K562 (cell line): ENCODE results near the gene SPTLC2. TPM values are rescaled to one million over a fixed set of nuclear protein-coding genes. Genes with fewer than 3 reads are reported as not detected.

Experiments
- ETV6 ChIP-seq, 3 experiments: fragments of 150-350 bp in 1 of 3; sonication (generic) in 1 of 3; formaldehyde crosslinking in 1 of 3; IDR thresholded peaks; 2 replicates each; pipeline versions ENCODE4 v1.6.1 to v1.8.0; 2014 to 2022; ENCODE audit warnings: borderline replicate concordance in 2 of 3, low read depth in 2 of 3, antibody characterized with exemption in 1 of 3, low read length in 1 of 3, mild to moderate bottlenecking in 1 of 3, missing genetic modification reagents in 1 of 3
- L3MBTL2 ChIP-seq: fragments of 450-650 bp; IDR thresholded peaks from 2 replicates; pipeline ENCODE4 v1.6.1; 2016; ENCODE audit warnings: mild to moderate bottlenecking, moderate library complexity
- NR2C1 ChIP-seq, 2 experiments: fragments of 450-650 bp; IDR thresholded peaks; 2 replicates each; pipeline ENCODE4 v1.6.1; 2017; ENCODE audit warnings: mild to moderate bottlenecking in 2 of 2, antibody characterized with exemption in 1 of 2, inconsistent platforms in 1 of 2, missing compliant biosample characterization in 1 of 2, missing genetic modification characterization in 1 of 2
- POLR2B ChIP-seq: fragments of 450-650 bp; IDR thresholded peaks from 2 replicates; pipeline ENCODE4 v1.6.1; 2018; ENCODE audit warnings: low read depth; ENCODE audit not compliant: partially characterized antibody
- POLR2G ChIP-seq: fragments of 200-400 bp; formaldehyde crosslinking; IDR thresholded peaks from 2 replicates; pipeline ENCODE4 v1.6.1; 2017; ENCODE audit warnings: low read depth, mild to moderate bottlenecking, antibody characterized with exemption, low read length, moderate library complexity
- TRIM24 ChIP-seq, 2 experiments: fragments of 450-650 bp; IDR thresholded peaks; 2 replicates each; pipeline ENCODE4 v1.6.1; 2016
- ZBTB1 ChIP-seq: sonication (generic); formaldehyde crosslinking; IDR thresholded peaks from 2 replicates; pipeline ENCODE4 v1.8.1; 2023; ENCODE audit warnings: missing genetic modification reagents, low read depth, mild to moderate bottlenecking, borderline replicate concordance
- polyA plus RNA-seq, 8 experiments: library from polyadenylated mRNA; depleted of rRNA in 4 of 8; stranded (reverse) in 5 of 8; unstranded in 3 of 8; fragments of >200 nt; fragmentation: Nextera tagmentation in 2 of 8; fragmentation: Illumina TruSeq in 1 of 8; extraction: Ambion mirVana in 2 of 8; extraction: Trizol in 1 of 8; gene quantifications; 2 replicates each; pipeline versions ENCODE4 v1.2.1 to v1.2.3, GENCODE V29; 2011 to 2014; ENCODE audit warnings: inconsistent platforms in 1 of 8, missing spikeins in 1 of 8
- total RNA-seq, 7 experiments: library from RNA; depleted of rRNA in 6 of 7; stranded (reverse); fragments of >200 nt in 6 of 7; fragmentation: Illumina TruSeq in 2 of 7; extraction: Trizol in 2 of 7; gene quantifications; 2 replicates each; pipeline versions ENCODE4 v1.2.1 to v1.2.3, GENCODE V29; 2011 to 2021; ENCODE audit warnings: low replicate concordance in 1 of 7
- TF ChIP-seq, protein P1 (sequence below), 2 experiments: fragments of 450-650 bp in 1 of 2; IDR thresholded peaks; 2 replicates each; pipeline ENCODE4 v1.6.1; 2011 to 2017; ENCODE audit warnings: low read depth in 2 of 2, antibody characterized with exemption in 1 of 2, borderline replicate concordance in 1 of 2, low read length in 1 of 2, mild to moderate bottlenecking in 1 of 2, mixed read lengths in 1 of 2; ENCODE audit not compliant: control insufficient read depth in 1 of 2
- TF ChIP-seq, protein P2 (sequence below), 3 experiments: fragments of 200-800 bp in 1 of 3; fragments of 250-450 bp in 1 of 3; fragments of 450-650 bp in 1 of 3; sonication (Bioruptor Pico) in 1 of 3; sonication (Bioruptor generic) in 1 of 3; formaldehyde crosslinking in 1 of 3; IDR thresholded peaks; 2 replicates each; pipeline versions ENCODE4 v1.6.1 to v1.8.0; 2016 to 2022; ENCODE audit warnings: mild to moderate bottlenecking in 2 of 3, missing genetic modification characterization in 2 of 3, missing compliant biosample characterization in 1 of 3, moderate library complexity in 1 of 3
- TF ChIP-seq, protein P3 (sequence below), 2 experiments: fragments of 200-800 bp in 1 of 2; sonication (Bioruptor generic) in 1 of 2; sonication (generic) in 1 of 2; formaldehyde crosslinking in 1 of 2; IDR thresholded peaks in 1 of 2; conservative IDR thresholded peaks in 1 of 2; 2 replicates each; pipeline versions ENCODE4 v1.5.0 to v1.6.1; 2016 to 2020; ENCODE audit warnings: missing compliant biosample characterization in 1 of 2, missing genetic modification characterization in 1 of 2, missing genetic modification reagents in 1 of 2
- TF ChIP-seq, protein P4 (sequence below), 2 experiments: IDR thresholded peaks; 2 replicates each; pipeline ENCODE4 v1.6.1; 2012; ENCODE audit warnings: improper control_type of control experiment in 2 of 2, low read depth in 2 of 2, low read length in 2 of 2, borderline replicate concordance in 1 of 2

The SPTLC2 gene
- total and polyA plus RNA-seq, 9 of the 15 experiments (the other 6 are each of a cell fraction or from before 2014, with no cell fraction given) = 4.5 to 30.4 (median 14.0) TPM

DNA sequence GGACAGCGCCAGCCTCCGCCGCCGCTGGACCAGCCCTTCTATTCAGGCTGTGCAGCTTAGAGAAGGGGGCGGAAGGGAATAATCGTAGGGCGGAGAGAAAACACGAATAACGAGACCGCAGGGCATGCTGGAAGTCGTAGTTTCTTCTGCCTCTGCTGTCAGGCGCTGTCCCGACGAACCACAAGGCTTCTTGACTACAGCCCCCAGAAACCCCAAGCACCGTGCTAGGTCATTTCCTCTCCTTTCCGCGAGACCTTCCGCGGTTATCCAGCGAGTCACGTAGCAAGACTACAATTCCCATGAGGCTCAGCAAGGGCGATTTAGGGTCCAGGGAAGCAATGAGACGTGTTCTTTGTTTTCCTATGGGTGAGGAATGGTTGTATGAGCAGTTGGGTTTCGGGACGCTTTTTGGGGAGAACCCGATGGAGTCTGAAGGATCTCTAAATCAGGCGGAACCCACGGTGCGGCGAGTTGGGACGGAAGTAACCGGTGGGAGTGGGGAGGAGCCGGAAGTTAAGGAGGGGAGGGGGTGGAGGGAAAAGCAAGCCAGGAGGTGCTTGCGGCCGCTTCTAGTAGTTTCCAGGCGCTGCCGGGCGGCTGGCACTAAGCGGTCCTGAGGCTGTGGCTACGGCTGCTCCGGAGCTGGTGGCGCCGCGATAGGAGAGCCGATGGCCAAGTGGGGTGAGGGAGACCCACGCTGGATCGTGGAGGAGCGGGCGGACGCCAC, 158.8 kb downstream of the SPTLC2 start, which contains the start of the genes AHSA1 and VIPAS39 (continued):
- TF ChIP-seq, protein P1, sequence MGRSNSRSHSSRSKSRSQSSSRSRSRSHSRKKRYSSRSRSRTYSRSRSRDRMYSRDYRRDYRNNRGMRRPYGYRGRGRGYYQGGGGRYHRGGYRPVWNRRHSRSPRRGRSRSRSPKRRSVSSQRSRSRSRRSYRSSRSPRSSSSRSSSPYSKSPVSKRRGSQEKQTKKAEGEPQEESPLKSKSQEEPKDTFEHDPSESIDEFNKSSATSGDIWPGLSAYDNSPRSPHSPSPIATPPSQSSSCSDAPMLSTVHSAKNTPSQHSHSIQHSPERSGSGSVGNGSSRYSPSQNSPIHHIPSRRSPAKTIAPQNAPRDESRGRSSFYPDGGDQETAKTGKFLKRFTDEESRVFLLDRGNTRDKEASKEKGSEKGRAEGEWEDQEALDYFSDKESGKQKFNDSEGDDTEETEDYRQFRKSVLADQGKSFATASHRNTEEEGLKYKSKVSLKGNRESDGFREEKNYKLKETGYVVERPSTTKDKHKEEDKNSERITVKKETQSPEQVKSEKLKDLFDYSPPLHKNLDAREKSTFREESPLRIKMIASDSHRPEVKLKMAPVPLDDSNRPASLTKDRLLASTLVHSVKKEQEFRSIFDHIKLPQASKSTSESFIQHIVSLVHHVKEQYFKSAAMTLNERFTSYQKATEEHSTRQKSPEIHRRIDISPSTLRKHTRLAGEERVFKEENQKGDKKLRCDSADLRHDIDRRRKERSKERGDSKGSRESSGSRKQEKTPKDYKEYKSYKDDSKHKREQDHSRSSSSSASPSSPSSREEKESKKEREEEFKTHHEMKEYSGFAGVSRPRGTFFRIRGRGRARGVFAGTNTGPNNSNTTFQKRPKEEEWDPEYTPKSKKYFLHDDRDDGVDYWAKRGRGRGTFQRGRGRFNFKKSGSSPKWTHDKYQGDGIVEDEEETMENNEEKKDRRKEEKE (IDR thresholded peaks at IDR 0.05; ENCODE audit: borderline replicate concordance in 1 of 2, control insufficient read depth in 1 of 2, low read depth in 2 of 2, low read length in 1 of 2) = 0 out of 4 replicates have a peak, but pooled peaks of 1 of the 2 experiments have one; percentile 43
- TF ChIP-seq ZBTB1 (no peak), TRIM24 (IDR thresholded peaks at IDR 0.05) (peak in 1 of 2 experiments; percentile 95; a peak in 2 of 4 replicates), POLR2B (peak; percentile 62), NR2C1 (IDR thresholded peaks at IDR 0.05) (peak; percentile 93), NR2C1 (tag; IDR thresholded peaks at IDR 0.05) (peak; percentile 96), POLR2G (peak; percentile 90), L3MBTL2 (no peak), ETV6 (IDR thresholded peaks at IDR 0.05; ENCODE audit: borderline replicate concordance in 1 of 2, low read depth in 2 of 2, low read length in 1 of 2) (no peak), ETV6 (CRISPR knock-in tag; IDR thresholded peaks at IDR 0.05; ENCODE audit: borderline replicate concordance) (no peak)
- TF ChIP-seq, protein P2, sequence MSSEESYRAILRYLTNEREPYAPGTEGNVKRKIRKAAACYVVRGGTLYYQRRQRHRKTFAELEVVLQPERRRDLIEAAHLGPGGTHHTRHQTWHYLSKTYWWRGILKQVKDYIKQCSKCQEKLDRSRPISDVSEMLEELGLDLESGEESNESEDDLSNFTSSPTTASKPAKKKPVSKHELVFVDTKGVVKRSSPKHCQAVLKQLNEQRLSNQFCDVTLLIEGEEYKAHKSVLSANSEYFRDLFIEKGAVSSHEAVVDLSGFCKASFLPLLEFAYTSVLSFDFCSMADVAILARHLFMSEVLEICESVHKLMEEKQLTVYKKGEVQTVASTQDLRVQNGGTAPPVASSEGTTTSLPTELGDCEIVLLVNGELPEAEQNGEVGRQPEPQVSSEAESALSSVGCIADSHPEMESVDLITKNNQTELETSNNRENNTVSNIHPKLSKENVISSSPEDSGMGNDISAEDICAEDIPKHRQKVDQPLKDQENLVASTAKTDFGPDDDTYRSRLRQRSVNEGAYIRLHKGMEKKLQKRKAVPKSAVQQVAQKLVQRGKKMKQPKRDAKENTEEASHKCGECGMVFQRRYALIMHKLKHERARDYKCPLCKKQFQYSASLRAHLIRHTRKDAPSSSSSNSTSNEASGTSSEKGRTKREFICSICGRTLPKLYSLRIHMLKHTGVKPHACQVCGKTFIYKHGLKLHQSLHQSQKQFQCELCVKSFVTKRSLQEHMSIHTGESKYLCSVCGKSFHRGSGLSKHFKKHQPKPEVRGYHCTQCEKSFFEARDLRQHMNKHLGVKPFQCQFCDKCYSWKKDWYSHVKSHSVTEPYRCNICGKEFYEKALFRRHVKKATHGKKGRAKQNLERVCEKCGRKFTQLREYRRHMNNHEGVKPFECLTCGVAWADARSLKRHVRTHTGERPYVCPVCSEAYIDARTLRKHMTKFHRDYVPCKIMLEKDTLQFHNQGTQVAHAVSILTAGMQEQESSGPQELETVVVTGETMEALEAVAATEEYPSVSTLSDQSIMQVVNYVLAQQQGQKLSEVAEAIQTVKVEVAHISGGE (CRISPR knock-in tag; IDR thresholded peaks at IDR 0.05) = peak; percentile 83 to 98 (median 92); a peak in 5 of 6 replicates
- TF ChIP-seq, protein P3, sequence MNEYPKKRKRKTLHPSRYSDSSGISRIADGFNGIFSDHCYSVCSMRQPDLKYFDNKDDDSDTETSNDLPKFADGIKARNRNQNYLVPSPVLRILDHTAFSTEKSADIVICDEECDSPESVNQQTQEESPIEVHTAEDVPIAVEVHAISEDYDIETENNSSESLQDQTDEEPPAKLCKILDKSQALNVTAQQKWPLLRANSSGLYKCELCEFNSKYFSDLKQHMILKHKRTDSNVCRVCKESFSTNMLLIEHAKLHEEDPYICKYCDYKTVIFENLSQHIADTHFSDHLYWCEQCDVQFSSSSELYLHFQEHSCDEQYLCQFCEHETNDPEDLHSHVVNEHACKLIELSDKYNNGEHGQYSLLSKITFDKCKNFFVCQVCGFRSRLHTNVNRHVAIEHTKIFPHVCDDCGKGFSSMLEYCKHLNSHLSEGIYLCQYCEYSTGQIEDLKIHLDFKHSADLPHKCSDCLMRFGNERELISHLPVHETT (CRISPR knock-in tag; conservative IDR thresholded peaks at IDR 0.05 in 1 of 2, IDR thresholded peaks at IDR 0.05 in 1 of 2) = peak in 1 of 2 experiments; percentile 51; a peak in 1 of 4 replicates
- TF ChIP-seq, protein P4, sequence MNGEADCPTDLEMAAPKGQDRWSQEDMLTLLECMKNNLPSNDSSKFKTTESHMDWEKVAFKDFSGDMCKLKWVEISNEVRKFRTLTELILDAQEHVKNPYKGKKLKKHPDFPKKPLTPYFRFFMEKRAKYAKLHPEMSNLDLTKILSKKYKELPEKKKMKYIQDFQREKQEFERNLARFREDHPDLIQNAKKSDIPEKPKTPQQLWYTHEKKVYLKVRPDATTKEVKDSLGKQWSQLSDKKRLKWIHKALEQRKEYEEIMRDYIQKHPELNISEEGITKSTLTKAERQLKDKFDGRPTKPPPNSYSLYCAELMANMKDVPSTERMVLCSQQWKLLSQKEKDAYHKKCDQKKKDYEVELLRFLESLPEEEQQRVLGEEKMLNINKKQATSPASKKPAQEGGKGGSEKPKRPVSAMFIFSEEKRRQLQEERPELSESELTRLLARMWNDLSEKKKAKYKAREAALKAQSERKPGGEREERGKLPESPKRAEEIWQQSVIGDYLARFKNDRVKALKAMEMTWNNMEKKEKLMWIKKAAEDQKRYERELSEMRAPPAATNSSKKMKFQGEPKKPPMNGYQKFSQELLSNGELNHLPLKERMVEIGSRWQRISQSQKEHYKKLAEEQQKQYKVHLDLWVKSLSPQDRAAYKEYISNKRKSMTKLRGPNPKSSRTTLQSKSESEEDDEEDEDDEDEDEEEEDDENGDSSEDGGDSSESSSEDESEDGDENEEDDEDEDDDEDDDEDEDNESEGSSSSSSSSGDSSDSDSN (IDR thresholded peaks at IDR 0.05; ENCODE audit: borderline replicate concordance in 1 of 2, low read depth in 2 of 2, low read length in 2 of 2) = no peak; a peak in 1 of 4 replicates
